Amygdala (tissue), 56 donors: ENCODE results near the gene HRNR.
"Not testable (repeated sequence)": the region's sequence is repeated elsewhere in the genome, so short reads cannot be mapped to it uniquely, and the experiment has no call there.

ENCODE experiments used
- DNase-seq, 56 donors: peaks; one replicate each; lab custom pipeline; 2025; lab: John Stamatoyannopoulos, UW

Gene HRNR

DNA sequence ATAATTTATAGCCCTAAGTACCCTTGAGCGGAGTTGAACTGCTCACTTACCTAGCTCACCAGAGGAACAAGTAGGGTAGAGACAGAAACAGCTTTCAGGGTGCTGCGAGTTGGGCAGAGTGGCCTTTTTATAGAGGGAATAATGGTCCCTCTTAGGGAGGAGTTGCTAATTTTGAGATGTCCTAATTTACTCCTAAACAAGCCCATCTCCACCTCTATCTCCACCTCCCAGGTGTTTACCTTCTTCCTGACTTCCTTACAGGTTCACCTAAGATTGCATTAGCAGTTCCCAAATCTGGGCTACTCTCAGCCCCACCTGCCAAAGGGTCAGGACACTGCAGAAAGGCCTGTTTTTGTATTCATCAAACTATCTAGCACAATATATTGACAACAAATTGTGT lies at the start of gene HRNR:
Gene HRNR (minus strand): TSS at position 101 of the 400 bp plus-strand sequence. CDS start 940 bp downstream, outside the sequence.
- DNase-seq, result no peak

GRCh38 chr1:152256394-152256793 lies 32.4 kb upstream of the HRNR start:
- DNase-seq, result not testable (repeated sequence)

- DNase-seq, result no peak
These were observed 28.2 kb upstream of the HRNR start for GRCh38 chr1:152252157-152252556.

DNA sequence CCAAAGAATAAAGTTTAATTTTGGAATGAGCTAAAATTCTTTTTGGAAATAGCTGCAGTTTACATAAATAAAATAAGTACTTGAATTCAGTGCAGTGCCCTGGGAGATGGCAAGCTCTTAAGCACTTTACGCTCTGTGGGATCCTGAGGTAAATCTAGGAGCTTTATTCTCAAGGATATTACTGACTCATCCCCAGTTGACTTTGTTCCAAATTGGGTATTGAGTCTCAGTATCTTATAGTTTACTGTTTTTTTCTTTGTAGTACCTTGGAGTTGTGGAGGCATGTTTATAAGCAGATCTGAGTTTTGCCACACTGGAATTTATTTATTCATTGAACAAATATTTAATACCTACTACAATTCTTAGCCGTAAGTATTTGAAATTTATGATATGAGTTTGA lies 27.4 kb upstream of the HRNR start:
- no peak for DNase-seq

- no peak for DNase-seq
These were observed 23.3 kb upstream of the HRNR start for GRCh38 chr1:152247316-152247715.

DNA sequence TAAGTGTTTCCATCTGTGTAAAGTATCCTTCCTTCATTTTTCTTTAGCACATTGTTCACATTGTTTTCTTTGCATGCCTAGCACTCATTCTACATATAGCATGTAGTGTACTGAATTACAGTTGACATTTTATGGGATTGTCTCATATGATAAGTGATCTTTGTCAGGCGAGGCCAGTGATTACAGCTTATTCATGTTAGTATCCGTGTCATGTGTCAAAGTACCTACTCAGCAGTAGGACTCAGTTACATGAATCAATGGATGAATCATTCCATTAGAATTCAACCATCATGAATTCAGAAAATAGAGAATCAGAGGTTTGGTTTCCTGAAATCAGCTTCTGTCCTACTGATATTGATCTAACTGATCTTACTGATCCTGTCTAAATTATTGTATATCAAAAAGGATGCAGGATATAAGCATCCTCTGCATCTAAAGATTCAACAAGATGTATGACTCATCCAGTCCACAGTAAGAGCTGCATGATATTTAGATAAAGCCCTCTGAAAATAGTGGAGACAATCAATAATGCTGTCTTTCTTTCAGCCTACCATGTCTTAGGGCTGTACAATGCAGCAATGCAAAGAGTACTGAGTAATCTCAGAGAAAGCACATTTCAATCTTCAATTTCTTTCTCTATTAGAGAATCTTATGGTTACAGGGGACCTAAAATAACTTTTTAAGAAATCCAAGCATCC lies 20.7 kb upstream of the HRNR start:
- no peak for DNase-seq

GRCh38 chr1:152237093-152237492 lies 13.1 kb upstream of the HRNR start:
- no peak for DNase-seq

DNA sequence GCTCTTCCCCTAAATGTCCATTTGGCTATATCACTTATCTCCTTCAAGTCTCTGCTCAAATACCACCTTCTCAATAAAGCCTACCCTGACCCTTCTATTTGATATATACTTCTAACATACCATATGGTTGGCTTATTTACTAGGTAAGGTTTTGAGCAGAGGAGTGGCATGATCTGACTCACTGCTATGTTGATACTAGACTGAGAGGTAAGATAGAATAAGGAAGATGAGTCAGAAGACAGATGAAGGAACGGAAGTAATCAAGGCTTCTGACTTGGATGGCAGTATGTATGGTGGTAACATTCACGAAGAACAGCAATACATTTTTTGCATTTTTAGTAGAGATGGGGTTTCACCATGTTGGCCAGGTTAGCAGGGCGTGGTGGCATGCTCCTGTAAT lies 4.8 kb upstream of the HRNR start:
- no peak for DNase-seq

- no peak for DNase-seq
These were observed 3.4 kb upstream of the HRNR start for GRCh38 chr1:152227310-152227928.

DNA sequence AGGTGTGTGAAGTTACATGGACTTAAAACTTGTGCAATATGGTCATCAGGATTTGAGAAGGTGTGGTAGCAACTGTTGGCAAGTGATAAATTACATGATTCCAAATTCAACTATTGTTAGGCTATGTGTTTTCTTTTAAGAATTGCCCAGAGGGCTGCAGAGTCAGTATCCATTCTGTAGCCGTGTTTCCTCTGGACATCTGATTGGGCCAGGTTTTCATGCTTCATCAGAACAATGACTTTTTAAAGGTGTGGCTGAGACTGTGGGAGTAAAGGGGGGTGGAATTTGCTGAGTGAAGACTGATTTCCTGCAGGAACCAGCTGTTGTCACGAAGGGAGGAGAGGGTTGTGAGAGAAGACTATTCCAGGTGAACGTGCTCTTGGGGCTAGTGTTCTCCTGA lies 1.7 kb upstream of the HRNR start:
- no peak for DNase-seq

- DNase-seq, result no peak
These were observed 3.5 kb downstream of the HRNR start for GRCh38 chr1:152220166-152221163.

- DNase-seq, result not testable (repeated sequence)
These were observed 4.6 kb downstream of the HRNR start for GRCh38 chr1:152219438-152219837.

- no peak for DNase-seq
These were observed 5.1 kb downstream of the HRNR start for GRCh38 chr1:152218762-152219436.

- DNase-seq, result not testable (repeated sequence)
These were observed 8.4 kb downstream of the HRNR start for GRCh38 chr1:152215604-152216003.

GRCh38 chr1:152214911-152215310 lies 9.1 kb downstream of the HRNR start:
- DNase-seq, result not testable (repeated sequence)

DNA sequence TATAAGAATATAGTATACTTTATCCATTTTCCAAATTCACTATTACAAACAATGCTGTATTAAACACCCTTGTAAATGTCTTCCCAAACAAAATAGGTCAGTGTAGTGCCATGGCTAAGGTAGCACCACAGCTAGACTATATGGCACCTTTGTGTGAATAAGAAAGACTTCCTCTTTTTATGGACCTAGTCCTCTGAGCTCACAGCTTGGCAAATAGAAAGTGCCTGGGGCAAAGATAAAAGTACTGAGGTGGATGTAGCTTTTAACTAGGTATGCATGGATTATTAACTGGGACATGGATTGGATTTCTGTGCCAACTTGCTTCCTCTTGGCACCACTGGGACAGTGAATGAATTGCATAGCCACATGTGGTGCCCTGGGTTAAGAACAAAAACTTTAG lies 25.0 kb downstream of the HRNR start:
- DNase-seq, result no peak

DNA sequence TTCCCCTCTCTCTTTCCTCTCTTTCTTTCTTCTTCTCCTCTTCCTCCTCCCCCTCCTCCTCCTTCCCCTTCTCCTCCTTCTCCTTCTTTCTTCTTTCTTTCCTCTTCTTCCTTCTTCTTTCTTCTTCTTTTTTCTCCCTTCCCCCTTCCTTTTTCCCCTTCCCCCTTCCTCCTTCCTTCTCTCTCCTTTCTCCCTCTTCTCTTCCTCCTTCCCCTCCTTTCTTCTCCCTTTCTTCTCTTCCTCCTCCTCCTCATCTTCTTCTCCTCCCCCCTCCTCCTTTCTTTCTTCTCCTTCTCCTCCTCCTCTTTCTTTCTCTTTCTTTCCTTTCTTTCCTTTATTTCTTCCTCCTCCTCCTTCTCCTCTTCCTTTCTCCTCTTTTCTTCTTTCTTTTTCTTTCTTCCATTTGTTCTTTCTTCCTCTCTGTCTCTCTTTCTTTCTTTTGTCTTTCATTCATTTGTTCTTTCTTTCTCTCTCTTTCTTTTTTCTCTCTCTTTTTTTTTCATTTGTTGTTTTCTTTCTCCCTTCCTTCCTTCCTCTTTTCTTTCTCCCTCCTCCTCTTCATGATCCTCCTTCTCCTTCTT lies 26.5 kb downstream of the HRNR start:
- DNase-seq, result no peak

- DNase-seq, result no peak
These were observed 32.3 kb downstream of the HRNR start for GRCh38 chr1:152191711-152192110.

- no peak for DNase-seq
These were observed 32.7 kb downstream of the HRNR start for GRCh38 chr1:152191260-152191659.

DNA sequence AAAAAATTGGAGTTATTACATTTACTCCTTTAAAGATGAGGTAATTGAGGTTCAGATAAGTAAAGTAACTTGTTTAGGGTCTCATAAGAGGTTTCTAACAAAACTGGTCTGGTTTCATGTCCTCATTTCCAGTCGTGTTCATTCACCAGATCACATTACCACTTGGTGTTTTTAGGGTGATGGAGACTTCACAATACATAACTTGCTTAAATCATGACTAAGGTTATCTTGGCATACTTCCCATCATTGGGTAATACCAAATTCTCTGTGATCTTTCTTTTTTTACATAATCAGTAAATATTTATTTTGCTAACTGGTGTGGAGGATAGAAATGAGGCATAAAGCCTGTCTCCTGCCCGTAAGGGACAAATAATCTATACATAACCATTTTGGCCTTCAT lies 33.4 kb downstream of the HRNR start:
- no peak for DNase-seq
